Heart right ventricle (tissue), 16 donors: ENCODE data around the gene MUC5B. TPM values are rescaled to one million over a fixed set of nuclear protein-coding genes. Genes with fewer than 3 reads are reported as not detected.

Source experiments
- ATAC-seq, 8 donors: fragments of 200-7000 bp; cut with Tn5 transposase; one replicate each; pipeline ENCODE4 v1.9.1; 2020; ENCODE audit warnings: mild to moderate bottlenecking in 8 of 8, moderate library complexity in 8 of 8, moderate number of reproducible peaks in 1 of 8
- DNase-seq, 2 donors: peaks; one replicate each; pipeline ENCODE4 v3.0.0-alpha.2; 2020
- H3K27ac ChIP-seq, 10 donors: fragments of 200-600 bp; sonication (generic) in 2 of 10; one replicate each; pipeline versions ENCODE4 v1.5.0 to v1.8.0; 2020 to 2022; ENCODE audit warnings: mild to moderate bottlenecking in 3 of 10
- H3K27me3 ChIP-seq, 7 donors: fragments of 200-600 bp; one replicate each; pipeline ENCODE4 v1.8.0; 2021 to 2022; ENCODE audit warnings: mild to moderate bottlenecking in 2 of 7
- H3K36me3 ChIP-seq, 9 donors: fragments of 200-600 bp; sonication (generic) in 1 of 9; one replicate each; pipeline versions ENCODE4 v1.5.0 to v1.8.0; 2020 to 2022; ENCODE audit warnings: mild to moderate bottlenecking in 2 of 9
- H3K4me1 ChIP-seq, 9 donors: fragments of 200-600 bp; sonication (generic) in 1 of 9; one replicate each; pipeline versions ENCODE4 v1.5.0 to v1.8.0; 2020 to 2022; ENCODE audit warnings: mild to moderate bottlenecking in 4 of 9
- H3K4me3 ChIP-seq, 10 donors: fragments of 200-600 bp; sonication (generic) in 2 of 10; one replicate each; pipeline versions ENCODE4 v1.5.0 to v1.8.0; 2020 to 2022; ENCODE audit warnings: mild to moderate bottlenecking in 7 of 10, moderate library complexity in 2 of 10
- H3K9me3 ChIP-seq, 11 donors: fragments of 200-600 bp in 10 of 11; sonication (generic) in 2 of 11; one replicate each; pipeline versions ENCODE4 v1.5.0 to v1.8.0; 2013 to 2022; ENCODE audit warnings: mild to moderate bottlenecking in 2 of 11, control low read depth in 1 of 11, moderate library complexity in 1 of 11
- CTCF ChIP-seq, 9 donors: fragments of 200-600 bp; sonication (generic) in 2 of 9; IDR thresholded peaks; one replicate each; pipeline versions ENCODE4 v1.5.0 to v1.8.0; 2021 to 2022; ENCODE audit warnings: antibody characterized with exemption in 9 of 9, mild to moderate bottlenecking in 5 of 9, moderate library complexity in 1 of 9
- WGBS, 2 donors: extraction: QIAGEN DNeasy Blood & Tissue Kit; methylation state at CpG; one replicate each; pipeline ENCODE4 v1.1.7; 2013; ENCODE audit warnings: inconsistent platforms in 1 of 2; 5-methylcytosine and 5-hydroxymethylcytosine counted together
- intact Hi-C, 10 donors: fragments of 100-400 bp; cut with DNase I; formaldehyde crosslinking; loops; one replicate each; pipeline versions ENCODE4 v1.11.1 to v1.14.2; 2022
- polyA plus RNA-seq, 2 donors: library from polyadenylated mRNA; stranded (reverse); fragments of 200-250 nt; gene quantifications; one replicate each; pipeline ENCODE4 v1.2.3, GENCODE V29; 2013
- total RNA-seq, 10 donors: library from RNA; stranded (reverse); fragmentation: NEBNext Ultra II Directional in 3 of 10; extraction: Animal tissue kit (Norgen Biotek cat#: 25700) in 3 of 10; gene quantifications; one replicate each; pipeline versions ENCODE4 v1.2.1 to v1.2.4, GENCODE V29; 2021 to 2023
- donor health status: Arrhythmogenic right ventricular cardiomyopathy.
- donor health status: ischemic (EF 13 %, LVEDD 7.1; RV severe dilation, severe dysfunction).
- donor health status: healthy with polysubstance abuse.
- donor health status: DM: no; HTN: yes; CAD: no.
- donor health status: DM: no; HTN: no; CAD: no.
- donor health status: ischemic (EF 25% LVEDD 6.9; RV normal size, moderate dysfunction).
- donor health status: ischemic (EF 25% LVEDD 5.7; RV mildly dilated, moderate dysfunction).
- donor health status: healthy.
- donor health status: DM: yes; HTN: yes; CAD: no.
- donor health status: Ischemic cardiomyopathy.
- donor health status: ischemic (EF 35%, LVEDD 5.7; RV mildly dilated, moderate dysfunction).
- donor health status: nonischemic (EF 11% LVEDD 7.7; RV severe dilation, severe dysfunction).
- donor health status: DM: yes; HTN: yes; CAD: no.
- donor health status: PGD.
- donor health status: ischemic (EF 29% LVEDD 5.4; RV normal size, mild dysfunction).
- donor health status: nonischemic (EF 23%, LVEDD 6.1; RV moderate dilation, normal function).

Gene MUC5B
- total and polyA plus RNA-seq, 12 donors: not detected

- ATAC-seq (no peak), DNase-seq (no peak)
- intact Hi-C loops: no loop called here
- Histone ChIP-seq H3K4me1 (no peaks in the 10 kb centered on the region), H3K27ac (no peak overlapping the region), H3K27me3 (no peaks in the 10 kb centered on the region), H3K4me3 (no peak overlapping the region), H3K9me3 (no peaks in the 10 kb centered on the region), H3K36me3 (no peaks in the 10 kb centered on the region)
- no peak for TF ChIP-seq CTCF (IDR thresholded peaks at IDR 0.05)
- WGBS, 2 donors: 85 to 87% methylated on average over 19 of the region's 19 CpGs
These were observed 31.9 kb downstream of the MUC5B start for GRCh38 chr11:1254733-1255132.

- no peak for TF ChIP-seq CTCF (IDR thresholded peaks at IDR 0.05)
- no peaks in the 10 kb centered on the region for H3K9me3 ChIP-seq
- no peak overlapping the region for H3K4me3 ChIP-seq
- no peak overlapping the region for H3K27ac ChIP-seq
- no peaks in the 10 kb centered on the region for H3K4me1 ChIP-seq
- H3K27me3 ChIP-seq: no peaks in the 10 kb centered on the region
- ATAC-seq: no peak
- 85 to 89% methylated on average over 14 to 24 of the region's 24 CpGs for WGBS, 2 donors
- H3K36me3 ChIP-seq: no peaks in the 10 kb centered on the region
- intact Hi-C loops: no loop called here
- no peak for DNase-seq
These were observed 32.3 kb downstream of the MUC5B start for GRCh38 chr11:1255151-1255550.

- WGBS, 2 donors: 52 to 59% methylated on average over 23 to 26 of the region's 26 CpGs
- no peak for DNase-seq
These were observed 33.6 kb downstream of the MUC5B start for GRCh38 chr11:1256257-1257045.

GRCh38 chr11:1257366-1257765, 34.5 kb downstream of the MUC5B start:
- ATAC-seq (no peak), DNase-seq (no peak)
- H3K9me3 ChIP-seq: no peaks in the 10 kb centered on the region
- intact Hi-C loops: no loop called here
- TF ChIP-seq CTCF (IDR thresholded peaks at IDR 0.05): no peak
- no peak overlapping the region for H3K4me3 ChIP-seq
- no peaks in the 10 kb centered on the region for H3K27me3 ChIP-seq
- peaks cover 4 to 10% (median 7%) of the 10 kb centered on the region in 9 donors for H3K4me1 ChIP-seq
- no peak overlapping the region for H3K27ac ChIP-seq
- no peaks in the 10 kb centered on the region for H3K36me3 ChIP-seq
- 88% methylated on average over 27 of the region's 27 CpGs for WGBS, 2 donors

More at GRCh38 chr11:1256257-1257045, 33.6 kb downstream of the MUC5B start:
- Histone ChIP-seq H3K9me3 (no peaks in the 10 kb centered on the region), H3K36me3 (no peaks in the 10 kb centered on the region), H3K27ac (no peak overlapping the region), H3K27me3 (no peaks in the 10 kb centered on the region), H3K4me3 (no peak overlapping the region), H3K4me1 (peaks cover 0 to under 1% (median 0%) of the 10 kb centered on the region in 9 donors)
- ATAC-seq: no peak
- TF ChIP-seq CTCF (IDR thresholded peaks at IDR 0.05): no peak
- intact Hi-C loops: no loop called here
